Thyroid gland (tissue), 4 donors: ENCODE results near the gene CAMKMT. TPM values are rescaled to one million over a fixed set of nuclear protein-coding genes. Genes with fewer than 3 reads are reported as not detected.

Source experiments
- DNase-seq, 2 donors: peaks; one replicate each; pipeline ENCODE4 v3.0.0-alpha.2; 2019
- H3K27ac ChIP-seq, 3 donors: fragments of 200-600 bp; sonication (generic); 1 replicate in 2 of 3; 2 replicates in 1 of 3; pipeline ENCODE4 v1.5.1; 2016 to 2019; ENCODE audit warnings: mild to moderate bottlenecking in 1 of 3, moderate library complexity in 1 of 3
- H3K27me3 ChIP-seq: fragments of 200-600 bp; sonication (generic); one replicate; pipeline ENCODE4 v1.5.1; 2019
- H3K36me3 ChIP-seq, 2 donors: fragments of 200-600 bp; sonication (generic); one replicate each; pipeline ENCODE4 v1.5.1; 2016 to 2019
- H3K4me1 ChIP-seq, 2 donors: fragments of 200-600 bp; sonication (generic); one replicate each; pipeline ENCODE4 v1.5.1; 2017 to 2019
- H3K4me3 ChIP-seq, 3 donors: fragments of 200-600 bp; sonication (generic); replicated peaks in 1 of 3; 1 replicate in 2 of 3; 2 replicates in 1 of 3; pipeline ENCODE4 v1.5.1; 2016; ENCODE audit warnings: mild to moderate bottlenecking in 1 of 3
- H3K9me3 ChIP-seq: fragments of 200-600 bp; sonication (generic); one replicate; pipeline ENCODE4 v1.5.1; 2017
- CTCF ChIP-seq, 6 experiments: fragments of 200-600 bp in 3 of 6; fragments of 450-650 bp in 3 of 6; sonication (generic) in 3 of 6; IDR thresholded peaks; one replicate each; pipeline ENCODE4 v1.5.1; 2016 to 2019; ENCODE audit warnings: antibody characterized with exemption in 6 of 6, mild to moderate bottlenecking in 2 of 6, inconsistent platforms in 1 of 6, moderate library complexity in 1 of 6
- POLR2A ChIP-seq, 2 donors: fragments of 450-650 bp; IDR thresholded peaks; one replicate each; pipeline ENCODE4 v1.6.1; 2017; ENCODE audit warnings: antibody characterized with exemption in 2 of 2, mild to moderate bottlenecking in 2 of 2, moderate library complexity in 1 of 2
- WGBS, 2 donors: methylation state at CpG; one replicate each; pipeline ENCODE4 v1.1.5; 2017; 5-methylcytosine and 5-hydroxymethylcytosine counted together
- intact Hi-C: fragments of 100-400 bp; cut with DNase I; formaldehyde crosslinking; loops from one replicate; pipeline ENCODE4 v1.15.1; 2023
- total RNA-seq, 4 donors: library from RNA; depleted of rRNA; stranded (reverse); fragments of >200 nt; gene quantifications; one replicate each; pipeline ENCODE4 v1.2.3, GENCODE V29; 2016

The CAMKMT gene
- total RNA-seq, 4 donors from 2014 or later: 13.5 to 23.7 (median 17.2) TPM

- intact Hi-C loops: no loop called here
- Histone ChIP-seq H3K4me3 (no peak overlapping the region), H3K9me3 (no peaks in the 10 kb centered on the region), H3K27ac (no peak overlapping the region), H3K36me3 (no peaks in the 10 kb centered on the region), H3K4me1 (peaks cover 0 to 3% of the 10 kb centered on the region in 2 donors), H3K27me3 (no peaks in the 10 kb centered on the region)
- DNase-seq: no peak
- 87 to 88% methylated on average over 1 of the region's 1 CpG for WGBS, 2 donors
- no peak for TF ChIP-seq POLR2A (IDR thresholded peaks at IDR 0.05)
- no peak for TF ChIP-seq CTCF (IDR thresholded peaks at IDR 0.05)
These were observed 290.2 kb downstream of the CAMKMT start for GRCh38 chr2:44651974-44652373.

- no peaks in the 10 kb centered on the region for H3K9me3 ChIP-seq
- H3K4me1 ChIP-seq: peaks cover 0 to 3% of the 10 kb centered on the region in 2 donors
- intact Hi-C loops: no loop called here
- DNase-seq: no peak
- no peak for TF ChIP-seq CTCF (IDR thresholded peaks at IDR 0.05)
- no peak for TF ChIP-seq POLR2A (IDR thresholded peaks at IDR 0.05)
- H3K4me3 ChIP-seq: no peak overlapping the region
- no peaks in the 10 kb centered on the region for H3K27me3 ChIP-seq
- no peak overlapping the region for H3K27ac ChIP-seq
- no peaks in the 10 kb centered on the region for H3K36me3 ChIP-seq
- 94 to 95% methylated on average over 4 of the region's 4 CpGs for WGBS, 2 donors
These were observed 291.0 kb downstream of the CAMKMT start for GRCh38 chr2:44652701-44653100.

GRCh38 chr2:44655401-44655864, 293.7 kb downstream of the CAMKMT start:
- H3K4me1 ChIP-seq: peaks cover 0 to 3% of the 10 kb centered on the region in 2 donors
- intact Hi-C loops: no loop called here
- no peaks in the 10 kb centered on the region for H3K27me3 ChIP-seq
- DNase-seq: no peak
- H3K4me3 ChIP-seq: no peak overlapping the region
- TF ChIP-seq CTCF (IDR thresholded peaks at IDR 0.05) (no peak), POLR2A (IDR thresholded peaks at IDR 0.05) (no peak)
- no peak overlapping the region for H3K27ac ChIP-seq
- H3K36me3 ChIP-seq: no peaks in the 10 kb centered on the region
- WGBS, 2 donors: 86 to 88% methylated on average over 5 of the region's 5 CpGs
- H3K9me3 ChIP-seq: no peaks in the 10 kb centered on the region

GRCh38 chr2:44656460-44656859, 294.7 kb downstream of the CAMKMT start:
- Histone ChIP-seq H3K4me3 (no peak overlapping the region), H3K4me1 (peaks cover 0 to 3% of the 10 kb centered on the region in 2 donors), H3K27ac (no peak overlapping the region), H3K36me3 (no peaks in the 10 kb centered on the region), H3K27me3 (no peaks in the 10 kb centered on the region), H3K9me3 (no peaks in the 10 kb centered on the region)
- intact Hi-C loops: no loop called here
- 70 to 99% methylated on average over 2 of the region's 2 CpGs for WGBS, 2 donors
- TF ChIP-seq POLR2A (IDR thresholded peaks at IDR 0.05) (no peak), CTCF (IDR thresholded peaks at IDR 0.05) (no peak)
- no peak for DNase-seq

- Histone ChIP-seq H3K27me3 (no peaks in the 10 kb centered on the region), H3K4me1 (no peaks in the 10 kb centered on the region), H3K4me3 (no peak overlapping the region), H3K36me3 (no peaks in the 10 kb centered on the region), H3K27ac (no peak overlapping the region), H3K9me3 (no peaks in the 10 kb centered on the region)
- intact Hi-C loops: no loop called here
- WGBS, 2 donors: 83 to 92% methylated on average over 1 of the region's 1 CpG
- DNase-seq: no peak
- no peak for TF ChIP-seq POLR2A (IDR thresholded peaks at IDR 0.05)
- TF ChIP-seq CTCF (IDR thresholded peaks at IDR 0.05): no peak
These were observed 301.8 kb downstream of the CAMKMT start for GRCh38 chr2:44663471-44664073.
